Hepatocyte (in vitro differentiated cells): ENCODE measurements around the gene HRAS. TPM values are rescaled to one million over a fixed set of nuclear protein-coding genes. Genes with fewer than 3 reads are reported as not detected.

Experiments used
- DNase-seq: peaks from one replicate; pipeline ENCODE4 v3.0.0-alpha.2; 2016; ENCODE audit warnings: low spot score
- H2AFZ ChIP-seq: fragments of 200-600 bp; sonication (generic); 2 replicates; pipeline ENCODE4 v1.6.0; 2016; ENCODE audit warnings: antibody characterized with exemption, mild to moderate bottlenecking
- H3K27ac ChIP-seq: fragments of 200-600 bp; sonication (generic); 2 replicates; pipeline ENCODE4 v1.5.1; 2016; ENCODE audit warnings: mild to moderate bottlenecking
- H3K27me3 ChIP-seq: fragments of 200-600 bp; sonication (generic); 2 replicates; pipeline ENCODE4 v1.6.1; 2016
- H3K36me3 ChIP-seq: fragments of 200-600 bp; sonication (generic); replicated peaks from 2 replicates; pipeline ENCODE4 v1.5.1; 2016; ENCODE audit warnings: low read depth; ENCODE audit not compliant: insufficient read depth
- H3K4me1 ChIP-seq: fragments of 200-600 bp; sonication (generic); 2 replicates; pipeline ENCODE4 v1.5.1; 2016; ENCODE audit warnings: mild to moderate bottlenecking, moderate library complexity; ENCODE audit not compliant: insufficient read depth
- H3K4me2 ChIP-seq: fragments of 200-600 bp; sonication (generic); 2 replicates; pipeline ENCODE4 v1.6.0; 2016
- H3K4me3 ChIP-seq: fragments of 200-600 bp; sonication (generic); 2 replicates; pipeline ENCODE4 v1.5.1; 2016; ENCODE audit warnings: mild to moderate bottlenecking
- H3K79me2 ChIP-seq: fragments of 200-600 bp; sonication (generic); 2 replicates; pipeline ENCODE4 v1.6.0; 2017; ENCODE audit warnings: mild to moderate bottlenecking
- H3K9me2 ChIP-seq: fragments of 200-600 bp; sonication (generic); replicated peaks from 2 replicates; pipeline ENCODE4 v1.6.0; 2017; ENCODE audit warnings: mild to moderate bottlenecking; ENCODE audit not compliant: insufficient read depth
- H3K9me3 ChIP-seq: fragments of 200-600 bp; sonication (generic); 2 replicates; pipeline ENCODE4 v1.5.1; 2016; ENCODE audit warnings: low read depth, mild to moderate bottlenecking
- H4K20me1 ChIP-seq: fragments of 200-600 bp; sonication (generic); 2 replicates; pipeline ENCODE4 v1.6.0; 2016; ENCODE audit warnings: mild to moderate bottlenecking; ENCODE audit not compliant: insufficient read depth, poor library complexity, severe bottlenecking
- EZH2 ChIP-seq: fragments of 200-600 bp; sonication (generic); IDR thresholded peaks from 2 replicates; pipeline ENCODE4 v1.6.1; 2016; ENCODE audit warnings: antibody characterized with exemption, mild to moderate bottlenecking, borderline replicate concordance
- EZH2phosphoT487 ChIP-seq: fragments of 200-600 bp; sonication (generic); IDR thresholded peaks from one replicate; pipeline ENCODE4 v1.6.1; 2018; ENCODE audit warnings: antibody characterized with exemption, mild to moderate bottlenecking, low read depth, moderate library complexity; ENCODE audit not compliant: unreplicated experiment, severe bottlenecking
- WGBS: methylation state at CpG from one replicate; pipeline ENCODE4 v1.1.6; 2016; ENCODE audit warnings: low lambda C conversion rate; ENCODE audit errors: missing lambda C conversion rate; 5-methylcytosine and 5-hydroxymethylcytosine counted together
- polyA plus RNA-seq: library from polyadenylated mRNA; unstranded; fragments of >200 nt; fragmentation: Nextera tagmentation; extraction: Ambion mirVana; gene quantifications from 2 replicates; pipeline ENCODE4 v1.2.1, GENCODE V29; 2016
- total RNA-seq: library from RNA; depleted of rRNA; stranded (reverse); fragments of >200 nt; gene quantifications from 2 replicates; pipeline ENCODE4 v1.2.3, GENCODE V29; 2014
- TF ChIP-seq, protein P1 (sequence below): fragments of 200-600 bp; sonication (generic); IDR thresholded peaks from 2 replicates; pipeline ENCODE4 v1.5.1; 2016; ENCODE audit warnings: antibody characterized with exemption, mild to moderate bottlenecking; ENCODE audit not compliant: poor library complexity

HRAS gene
- total and polyA plus RNA-seq, 2 experiments from 2014 or later = 28.4 to 57.9 TPM

DNA sequence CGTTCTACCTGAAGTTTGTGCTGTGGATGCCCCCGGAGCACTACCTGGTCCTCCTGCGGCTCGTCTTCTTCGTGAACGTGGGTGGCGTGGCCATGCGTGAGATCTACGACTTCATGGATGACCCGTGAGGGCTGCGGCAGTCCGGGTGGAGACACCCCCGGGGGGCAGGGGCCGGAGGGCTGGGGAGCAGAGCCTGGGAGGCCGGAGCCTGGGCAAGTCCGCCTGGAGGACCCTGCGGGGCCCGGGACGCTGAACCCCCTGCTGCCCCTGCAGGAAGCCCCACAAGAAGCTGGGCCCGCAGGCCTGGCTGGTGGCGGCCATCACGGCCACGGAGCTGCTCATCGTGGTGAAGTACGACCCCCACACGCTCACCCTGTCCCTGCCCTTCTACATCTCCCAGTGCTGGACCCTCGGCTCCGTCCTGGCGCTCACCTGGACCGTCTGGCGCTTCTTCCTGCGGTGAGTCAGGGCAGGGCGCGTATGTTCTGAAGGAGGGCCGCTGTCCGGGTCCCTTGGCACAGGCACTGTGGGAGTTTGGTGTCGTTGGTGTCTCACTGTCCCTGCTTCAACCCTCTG lies 45.7 kb downstream of the HRAS start:
- H3K36me3 ChIP-seq = no peaks in the 10 kb centered on the region
- DNase-seq = no peak
- no peak overlapping the region for H2AFZ ChIP-seq
- TF ChIP-seq EZH2 (no peak), EZH2phosphoT487 (no peak)
- TF ChIP-seq, protein P1, sequence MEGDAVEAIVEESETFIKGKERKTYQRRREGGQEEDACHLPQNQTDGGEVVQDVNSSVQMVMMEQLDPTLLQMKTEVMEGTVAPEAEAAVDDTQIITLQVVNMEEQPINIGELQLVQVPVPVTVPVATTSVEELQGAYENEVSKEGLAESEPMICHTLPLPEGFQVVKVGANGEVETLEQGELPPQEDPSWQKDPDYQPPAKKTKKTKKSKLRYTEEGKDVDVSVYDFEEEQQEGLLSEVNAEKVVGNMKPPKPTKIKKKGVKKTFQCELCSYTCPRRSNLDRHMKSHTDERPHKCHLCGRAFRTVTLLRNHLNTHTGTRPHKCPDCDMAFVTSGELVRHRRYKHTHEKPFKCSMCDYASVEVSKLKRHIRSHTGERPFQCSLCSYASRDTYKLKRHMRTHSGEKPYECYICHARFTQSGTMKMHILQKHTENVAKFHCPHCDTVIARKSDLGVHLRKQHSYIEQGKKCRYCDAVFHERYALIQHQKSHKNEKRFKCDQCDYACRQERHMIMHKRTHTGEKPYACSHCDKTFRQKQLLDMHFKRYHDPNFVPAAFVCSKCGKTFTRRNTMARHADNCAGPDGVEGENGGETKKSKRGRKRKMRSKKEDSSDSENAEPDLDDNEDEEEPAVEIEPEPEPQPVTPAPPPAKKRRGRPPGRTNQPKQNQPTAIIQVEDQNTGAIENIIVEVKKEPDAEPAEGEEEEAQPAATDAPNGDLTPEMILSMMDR = no peak
- H3K27ac ChIP-seq = no peak overlapping the region
- H3K9me2 ChIP-seq = no peaks in the 10 kb centered on the region
- no peak overlapping the region for H3K4me3 ChIP-seq
- H3K4me1 ChIP-seq = no peaks in the 10 kb centered on the region
- WGBS = 98% methylated on average over 34 of the region's 37 CpGs
- no peaks in the 10 kb centered on the region for H3K9me3 ChIP-seq
- H3K4me2 ChIP-seq = no peak overlapping the region
- H3K79me2 ChIP-seq = no peaks in the 10 kb centered on the region
- H4K20me1 ChIP-seq = no peaks in the 10 kb centered on the region
- H3K27me3 ChIP-seq = no peaks in the 10 kb centered on the region

DNA sequence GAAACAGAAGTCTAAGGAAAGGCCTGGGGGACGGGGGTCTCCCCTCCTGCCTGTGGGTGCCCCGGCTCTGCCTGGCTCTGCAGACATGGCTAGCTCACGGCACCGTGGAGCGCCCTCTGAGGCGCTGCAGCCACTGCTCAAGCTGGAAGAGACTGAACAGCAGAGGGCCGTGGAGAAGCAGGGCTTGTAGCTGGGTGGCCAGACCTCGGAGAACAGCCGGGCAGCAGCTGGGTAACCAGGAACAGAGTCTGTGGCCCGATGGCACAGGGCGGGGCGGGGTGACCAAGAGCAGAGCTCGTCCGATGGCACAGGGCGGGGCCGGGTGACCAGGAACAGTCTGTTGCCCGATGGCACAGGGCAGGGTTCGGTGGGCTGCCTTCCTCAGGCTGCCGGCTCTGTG lies 46.4 kb downstream of the HRAS start:
- H3K79me2 ChIP-seq = no peaks in the 10 kb centered on the region
- no peak overlapping the region for H3K4me2 ChIP-seq
- H3K9me2 ChIP-seq = no peaks in the 10 kb centered on the region
- no peak overlapping the region for H3K27ac ChIP-seq
- H2AFZ ChIP-seq = no peak overlapping the region
- H4K20me1 ChIP-seq = no peaks in the 10 kb centered on the region
- WGBS = 91% methylated on average over 9 of the region's 19 CpGs
- no peaks in the 10 kb centered on the region for H3K36me3 ChIP-seq
- TF ChIP-seq EZH2 (no peak), EZH2phosphoT487 (no peak)
- TF ChIP-seq, protein P1 = no peak
- H3K9me3 ChIP-seq = no peaks in the 10 kb centered on the region
- H3K4me3 ChIP-seq = no peak overlapping the region
- H3K27me3 ChIP-seq = no peaks in the 10 kb centered on the region
- DNase-seq = no peak
- no peaks in the 10 kb centered on the region for H3K4me1 ChIP-seq

DNA sequence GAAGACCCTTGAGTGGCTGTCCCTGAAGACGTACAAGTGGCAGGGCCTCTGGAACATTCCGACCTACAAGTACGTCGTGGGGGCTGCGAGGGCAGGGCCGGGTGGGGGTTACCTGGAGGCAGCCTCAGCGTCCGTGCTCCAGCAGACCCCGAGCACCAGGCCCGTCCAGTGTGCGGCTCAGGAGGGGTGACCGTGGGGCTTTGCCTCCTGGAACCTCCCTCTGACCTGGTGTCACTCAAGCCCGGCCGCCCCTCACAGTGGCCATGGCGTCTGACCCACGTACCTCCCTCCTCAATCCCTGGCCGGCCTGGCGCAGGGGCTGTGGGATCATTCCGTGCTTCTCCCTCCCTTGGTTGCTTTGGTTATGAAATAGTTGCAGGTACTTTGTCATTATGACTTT lies 46.8 kb downstream of the HRAS start:
- Histone ChIP-seq H3K27me3 (no peaks in the 10 kb centered on the region), H3K79me2 (no peaks in the 10 kb centered on the region), H3K36me3 (no peaks in the 10 kb centered on the region), H3K9me3 (no peaks in the 10 kb centered on the region), H3K4me1 (no peaks in the 10 kb centered on the region), H2AFZ (no peak overlapping the region), H3K4me3 (no peak overlapping the region), H3K9me2 (no peaks in the 10 kb centered on the region), H4K20me1 (no peaks in the 10 kb centered on the region), H3K27ac (no peak overlapping the region), H3K4me2 (no peak overlapping the region)
- DNase-seq = no peak
- WGBS = 95% methylated on average over 18 of the region's 19 CpGs
- TF ChIP-seq, protein P1 = no peak
- TF ChIP-seq EZH2 (no peak), EZH2phosphoT487 (no peak)

DNA sequence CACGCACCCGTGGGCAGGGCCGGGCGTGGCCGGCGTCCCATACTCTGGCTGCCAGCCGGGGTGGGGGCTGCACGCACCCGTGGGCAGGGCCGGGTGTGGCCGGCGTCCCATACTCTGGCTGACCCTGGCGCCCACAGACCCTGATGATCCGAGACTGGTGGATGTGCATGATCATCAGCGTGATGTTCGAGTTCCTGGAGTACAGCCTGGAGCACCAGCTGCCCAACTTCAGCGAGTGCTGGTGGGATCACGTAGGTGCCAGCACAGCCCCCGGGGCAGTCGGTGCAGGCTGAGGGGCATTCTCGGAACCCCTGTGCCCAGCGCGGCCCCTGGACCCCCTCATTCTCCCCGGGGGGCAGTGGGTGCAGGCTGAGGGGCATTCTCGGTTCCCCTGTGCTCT lies 47.3 kb downstream of the HRAS start:
- Histone ChIP-seq H3K9me2 (no peaks in the 10 kb centered on the region), H3K4me1 (no peaks in the 10 kb centered on the region), H3K27ac (no peak overlapping the region), H3K4me2 (no peak overlapping the region), H3K9me3 (no peaks in the 10 kb centered on the region), H4K20me1 (no peaks in the 10 kb centered on the region), H2AFZ (no peak overlapping the region), H3K4me3 (no peak overlapping the region), H3K27me3 (no peaks in the 10 kb centered on the region), H3K79me2 (no peaks in the 10 kb centered on the region), H3K36me3 (no peaks in the 10 kb centered on the region)
- WGBS = 99% methylated on average over 12 of the region's 25 CpGs
- TF ChIP-seq EZH2 = no peak
- TF ChIP-seq EZH2phosphoT487 = no peak
- TF ChIP-seq, protein P1 = no peak
- DNase-seq = no peak
